GM23338 (cell line): ENCODE results near the gene HYAL4. TPM values are rescaled to one million over a fixed set of nuclear protein-coding genes. Genes with fewer than 3 reads are reported as not detected.

Experiments used
- ATAC-seq: fragments of 200-7000 bp; cut with Tn5 transposase; 3 replicates; pipeline ENCODE4 v1.9.1; 2020
- DNase-seq: peaks from one replicate; pipeline ENCODE4 v3.0.0-alpha.2; 2015; ENCODE audit warnings: low spot score
- H2AFZ ChIP-seq: fragments of 200-600 bp; sonication (generic); 2 replicates; pipeline ENCODE4 v1.8.0; 2016; ENCODE audit warnings: antibody characterized with exemption, mild to moderate bottlenecking, moderate library complexity
- H3F3A ChIP-seq: fragments of 200-600 bp; sonication (generic); replicated peaks from 2 replicates; pipeline ENCODE4 v1.8.0; 2017; ENCODE audit warnings: antibody characterized with exemption, mixed run types, low read depth
- H3K27ac ChIP-seq: fragments of 200-600 bp; sonication (generic); 2 replicates; pipeline ENCODE4 v1.6.1; 2016; ENCODE audit warnings: low read depth
- H3K27me3 ChIP-seq: fragments of 200-600 bp; sonication (generic); 2 replicates; pipeline ENCODE4 v1.8.0; 2016; ENCODE audit warnings: mild to moderate bottlenecking, mixed run types, moderate library complexity; ENCODE audit not compliant: insufficient read depth
- H3K36me3 ChIP-seq: fragments of 200-600 bp; sonication (generic); 2 replicates; pipeline ENCODE4 v1.8.0; 2016; ENCODE audit warnings: mild to moderate bottlenecking; ENCODE audit not compliant: insufficient read depth
- H3K4me1 ChIP-seq: fragments of 200-600 bp; sonication (generic); 2 replicates; pipeline ENCODE4 v1.8.0; 2016; ENCODE audit warnings: mild to moderate bottlenecking, moderate library complexity; ENCODE audit not compliant: insufficient read depth
- H3K4me2 ChIP-seq: fragments of 200-600 bp; sonication (generic); 2 replicates; pipeline ENCODE4 v1.7.1; 2017; ENCODE audit warnings: mixed run types
- H3K4me3 ChIP-seq: fragments of 200-600 bp; sonication (generic); 2 replicates; pipeline ENCODE4 v1.6.1; 2016; ENCODE audit warnings: mixed run types
- H3K79me2 ChIP-seq: fragments of 200-600 bp; sonication (generic); replicated peaks from 2 replicates; pipeline ENCODE4 v1.8.0; 2017; ENCODE audit warnings: mild to moderate bottlenecking; ENCODE audit not compliant: insufficient read depth
- H3K9me2 ChIP-seq: fragments of 200-600 bp; sonication (generic); 2 replicates; pipeline ENCODE4 v1.8.0; 2017; ENCODE audit not compliant: insufficient read depth
- H4K20me1 ChIP-seq: fragments of 200-600 bp; sonication (generic); replicated peaks from 2 replicates; pipeline ENCODE4 v1.8.0; 2017; ENCODE audit warnings: mild to moderate bottlenecking; ENCODE audit not compliant: insufficient read depth
- H3K27ac Mint-ChIP-seq: 2 replicates; pipeline ENCODE4 v1.8.0; 2020; ENCODE audit warnings: inconsistent platforms, mild to moderate bottlenecking, moderate library complexity, mixed read lengths
- H3K27me3 Mint-ChIP-seq: 3 replicates; pipeline ENCODE4 v1.8.0; 2022; ENCODE audit warnings: low read depth, mild to moderate bottlenecking, moderate library complexity, mixed read lengths, inconsistent platforms; ENCODE audit not compliant: insufficient read depth, poor library complexity
- H3K36me3 Mint-ChIP-seq: 3 replicates; pipeline ENCODE4 v1.8.0; 2021; ENCODE audit warnings: low read depth, mild to moderate bottlenecking, inconsistent platforms, moderate library complexity, mixed read lengths
- H3K4me1 Mint-ChIP-seq: 3 replicates; pipeline ENCODE4 v1.8.0; 2020; ENCODE audit warnings: mild to moderate bottlenecking, inconsistent platforms, mixed read lengths
- H3K4me3 Mint-ChIP-seq: 3 replicates; pipeline ENCODE4 v1.8.0; 2021; ENCODE audit warnings: moderate library complexity, mild to moderate bottlenecking, inconsistent platforms, mixed read lengths
- H3K9me3 Mint-ChIP-seq: 3 replicates; pipeline ENCODE4 v1.8.0; 2020; ENCODE audit warnings: moderate library complexity, mild to moderate bottlenecking, inconsistent platforms, mixed read lengths
- CREB1 ChIP-seq: fragments of 250-450 bp; sonication (Bioruptor Pico); IDR thresholded peaks from 2 replicates; pipeline ENCODE4 v1.5.0; 2020; ENCODE audit warnings: low read depth, mild to moderate bottlenecking, moderate library complexity
- EZH2 ChIP-seq: fragments of 200-600 bp; sonication (generic); IDR thresholded peaks from one replicate; pipeline ENCODE4 v1.8.0; 2017; ENCODE audit warnings: antibody characterized with exemption, mild to moderate bottlenecking, low read depth; ENCODE audit not compliant: unreplicated experiment
- EZH2phosphoT487 ChIP-seq: fragments of 200-600 bp; sonication (generic); IDR thresholded peaks from one replicate; pipeline ENCODE4 v1.8.1; 2018; ENCODE audit warnings: antibody characterized with exemption; ENCODE audit not compliant: unreplicated experiment
- JUNB ChIP-seq: IDR thresholded peaks from one replicate; pipeline ENCODE4 v1.6.1; 2016; ENCODE audit warnings: antibody characterized with exemption; ENCODE audit not compliant: unreplicated experiment
- NANOG ChIP-seq: IDR thresholded peaks from 2 replicates; pipeline ENCODE4 v1.6.1; 2016; ENCODE audit warnings: antibody characterized with exemption, borderline replicate concordance
- POLR2AphosphoS5 ChIP-seq: IDR thresholded peaks from 2 replicates; pipeline ENCODE4 v1.6.1; 2016; ENCODE audit warnings: antibody characterized with exemption, low read depth
- STAT1 ChIP-seq: IDR thresholded peaks from one replicate; pipeline ENCODE4 v1.6.1; 2016; ENCODE audit warnings: antibody characterized with exemption; ENCODE audit not compliant: unreplicated experiment
- ZNF114 ChIP-seq: fragments of 250-450 bp; sonication (Bioruptor Pico); IDR thresholded peaks from 2 replicates; pipeline ENCODE4 v1.5.0; 2020; ENCODE audit warnings: mild to moderate bottlenecking, moderate library complexity
- ZNF331 ChIP-seq: fragments of 250-450 bp; sonication (Bioruptor Pico); IDR thresholded peaks from 2 replicates; pipeline ENCODE4 v1.5.0; 2020; ENCODE audit warnings: low read depth, mild to moderate bottlenecking, moderate library complexity
- polyA plus RNA-seq: library from polyadenylated mRNA; unstranded; fragments of >200 nt; fragmentation: Nextera tagmentation; extraction: Ambion mirVana; gene quantifications from 2 replicates; pipeline ENCODE4 v1.2.1, GENCODE V29; 2016
- total RNA-seq: library from RNA; depleted of rRNA; stranded (reverse); fragments of >200 nt; shearing (Covaris generic); gene quantifications from 2 replicates; pipeline ENCODE4 v1.2.3, GENCODE V29; 2014
- TF ChIP-seq, protein P1 (sequence below): IDR thresholded peaks from one replicate; pipeline ENCODE4 v1.6.1; 2018; ENCODE audit warnings: antibody characterized with exemption; ENCODE audit not compliant: unreplicated experiment
- TF ChIP-seq, protein P2 (sequence below): fragments of 250-450 bp; sonication (Bioruptor Pico); IDR thresholded peaks from 2 replicates; pipeline ENCODE4 v1.5.0; 2020; ENCODE audit warnings: mild to moderate bottlenecking, moderate library complexity
- TF ChIP-seq, protein P3 (sequence below), 2 experiments: fragments of 200-600 bp in 1 of 2; sonication (generic) in 1 of 2; conservative IDR thresholded peaks; 2 replicates each; pipeline versions ENCODE4 v1.5.1 to v1.6.1; 2016 to 2017; ENCODE audit warnings: antibody characterized with exemption in 2 of 2, low read depth in 2 of 2, mild to moderate bottlenecking in 2 of 2, moderate library complexity in 1 of 2
- TF ChIP-seq, protein P4 (sequence below): IDR thresholded peaks from 2 replicates; pipeline ENCODE4 v1.6.1; 2016; ENCODE audit warnings: antibody characterized with exemption

Gene HYAL4
- total and polyA plus RNA-seq, 2 experiments from 2014 or later = not detected

DNA sequence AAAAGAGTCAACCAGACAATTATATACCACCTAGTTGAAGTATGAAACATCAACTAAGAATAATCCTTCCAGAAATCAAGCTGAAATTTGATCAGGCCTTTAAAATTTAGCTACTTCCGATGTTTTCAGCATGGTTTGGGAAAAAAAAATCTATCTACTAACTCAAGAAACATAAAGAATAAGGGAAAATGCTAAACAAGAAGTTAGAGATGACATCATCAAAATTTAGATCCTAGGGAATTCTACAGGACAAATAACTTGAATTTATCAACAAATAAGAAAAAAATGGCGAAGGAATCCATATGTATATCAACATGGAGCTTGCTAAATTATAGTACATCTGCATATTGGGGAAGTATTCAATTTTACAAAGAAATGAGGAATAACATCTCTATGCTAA is 36.3 kb downstream of the HYAL4 start (continued):
- no peak for TF ChIP-seq JUNB
- no peak for TF ChIP-seq STAT1
- TF ChIP-seq ZNF114 (CRISPR knock-in tag) = no peak

DNA sequence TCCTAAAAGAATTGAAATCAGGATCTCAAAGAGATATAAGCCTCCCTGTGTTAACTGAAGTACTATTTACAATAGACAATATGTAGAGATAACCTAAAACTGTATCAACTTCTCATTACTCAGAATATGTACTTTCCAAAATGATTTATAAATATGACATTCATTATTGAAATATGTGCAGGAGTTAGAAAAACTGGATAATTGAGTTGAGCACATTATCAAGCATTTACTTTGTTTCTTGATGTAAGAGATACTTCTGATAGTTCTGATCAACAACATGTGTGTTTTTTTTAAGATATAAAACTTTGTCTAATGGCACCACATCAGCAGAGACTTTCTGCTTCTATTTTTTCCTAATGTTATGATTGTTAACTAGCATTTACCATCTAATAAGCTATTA is 38.2 kb downstream of the HYAL4 start:
- TF ChIP-seq, protein P1, sequence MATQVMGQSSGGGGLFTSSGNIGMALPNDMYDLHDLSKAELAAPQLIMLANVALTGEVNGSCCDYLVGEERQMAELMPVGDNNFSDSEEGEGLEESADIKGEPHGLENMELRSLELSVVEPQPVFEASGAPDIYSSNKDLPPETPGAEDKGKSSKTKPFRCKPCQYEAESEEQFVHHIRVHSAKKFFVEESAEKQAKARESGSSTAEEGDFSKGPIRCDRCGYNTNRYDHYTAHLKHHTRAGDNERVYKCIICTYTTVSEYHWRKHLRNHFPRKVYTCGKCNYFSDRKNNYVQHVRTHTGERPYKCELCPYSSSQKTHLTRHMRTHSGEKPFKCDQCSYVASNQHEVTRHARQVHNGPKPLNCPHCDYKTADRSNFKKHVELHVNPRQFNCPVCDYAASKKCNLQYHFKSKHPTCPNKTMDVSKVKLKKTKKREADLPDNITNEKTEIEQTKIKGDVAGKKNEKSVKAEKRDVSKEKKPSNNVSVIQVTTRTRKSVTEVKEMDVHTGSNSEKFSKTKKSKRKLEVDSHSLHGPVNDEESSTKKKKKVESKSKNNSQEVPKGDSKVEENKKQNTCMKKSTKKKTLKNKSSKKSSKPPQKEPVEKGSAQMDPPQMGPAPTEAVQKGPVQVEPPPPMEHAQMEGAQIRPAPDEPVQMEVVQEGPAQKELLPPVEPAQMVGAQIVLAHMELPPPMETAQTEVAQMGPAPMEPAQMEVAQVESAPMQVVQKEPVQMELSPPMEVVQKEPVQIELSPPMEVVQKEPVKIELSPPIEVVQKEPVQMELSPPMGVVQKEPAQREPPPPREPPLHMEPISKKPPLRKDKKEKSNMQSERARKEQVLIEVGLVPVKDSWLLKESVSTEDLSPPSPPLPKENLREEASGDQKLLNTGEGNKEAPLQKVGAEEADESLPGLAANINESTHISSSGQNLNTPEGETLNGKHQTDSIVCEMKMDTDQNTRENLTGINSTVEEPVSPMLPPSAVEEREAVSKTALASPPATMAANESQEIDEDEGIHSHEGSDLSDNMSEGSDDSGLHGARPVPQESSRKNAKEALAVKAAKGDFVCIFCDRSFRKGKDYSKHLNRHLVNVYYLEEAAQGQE = no peak
- TF ChIP-seq EZH2phosphoT487 = no peak
- no peak for TF ChIP-seq STAT1
- no peak for TF ChIP-seq ZNF114 (CRISPR knock-in tag)
- no peak for TF ChIP-seq POLR2AphosphoS5
- TF ChIP-seq, protein P2, sequence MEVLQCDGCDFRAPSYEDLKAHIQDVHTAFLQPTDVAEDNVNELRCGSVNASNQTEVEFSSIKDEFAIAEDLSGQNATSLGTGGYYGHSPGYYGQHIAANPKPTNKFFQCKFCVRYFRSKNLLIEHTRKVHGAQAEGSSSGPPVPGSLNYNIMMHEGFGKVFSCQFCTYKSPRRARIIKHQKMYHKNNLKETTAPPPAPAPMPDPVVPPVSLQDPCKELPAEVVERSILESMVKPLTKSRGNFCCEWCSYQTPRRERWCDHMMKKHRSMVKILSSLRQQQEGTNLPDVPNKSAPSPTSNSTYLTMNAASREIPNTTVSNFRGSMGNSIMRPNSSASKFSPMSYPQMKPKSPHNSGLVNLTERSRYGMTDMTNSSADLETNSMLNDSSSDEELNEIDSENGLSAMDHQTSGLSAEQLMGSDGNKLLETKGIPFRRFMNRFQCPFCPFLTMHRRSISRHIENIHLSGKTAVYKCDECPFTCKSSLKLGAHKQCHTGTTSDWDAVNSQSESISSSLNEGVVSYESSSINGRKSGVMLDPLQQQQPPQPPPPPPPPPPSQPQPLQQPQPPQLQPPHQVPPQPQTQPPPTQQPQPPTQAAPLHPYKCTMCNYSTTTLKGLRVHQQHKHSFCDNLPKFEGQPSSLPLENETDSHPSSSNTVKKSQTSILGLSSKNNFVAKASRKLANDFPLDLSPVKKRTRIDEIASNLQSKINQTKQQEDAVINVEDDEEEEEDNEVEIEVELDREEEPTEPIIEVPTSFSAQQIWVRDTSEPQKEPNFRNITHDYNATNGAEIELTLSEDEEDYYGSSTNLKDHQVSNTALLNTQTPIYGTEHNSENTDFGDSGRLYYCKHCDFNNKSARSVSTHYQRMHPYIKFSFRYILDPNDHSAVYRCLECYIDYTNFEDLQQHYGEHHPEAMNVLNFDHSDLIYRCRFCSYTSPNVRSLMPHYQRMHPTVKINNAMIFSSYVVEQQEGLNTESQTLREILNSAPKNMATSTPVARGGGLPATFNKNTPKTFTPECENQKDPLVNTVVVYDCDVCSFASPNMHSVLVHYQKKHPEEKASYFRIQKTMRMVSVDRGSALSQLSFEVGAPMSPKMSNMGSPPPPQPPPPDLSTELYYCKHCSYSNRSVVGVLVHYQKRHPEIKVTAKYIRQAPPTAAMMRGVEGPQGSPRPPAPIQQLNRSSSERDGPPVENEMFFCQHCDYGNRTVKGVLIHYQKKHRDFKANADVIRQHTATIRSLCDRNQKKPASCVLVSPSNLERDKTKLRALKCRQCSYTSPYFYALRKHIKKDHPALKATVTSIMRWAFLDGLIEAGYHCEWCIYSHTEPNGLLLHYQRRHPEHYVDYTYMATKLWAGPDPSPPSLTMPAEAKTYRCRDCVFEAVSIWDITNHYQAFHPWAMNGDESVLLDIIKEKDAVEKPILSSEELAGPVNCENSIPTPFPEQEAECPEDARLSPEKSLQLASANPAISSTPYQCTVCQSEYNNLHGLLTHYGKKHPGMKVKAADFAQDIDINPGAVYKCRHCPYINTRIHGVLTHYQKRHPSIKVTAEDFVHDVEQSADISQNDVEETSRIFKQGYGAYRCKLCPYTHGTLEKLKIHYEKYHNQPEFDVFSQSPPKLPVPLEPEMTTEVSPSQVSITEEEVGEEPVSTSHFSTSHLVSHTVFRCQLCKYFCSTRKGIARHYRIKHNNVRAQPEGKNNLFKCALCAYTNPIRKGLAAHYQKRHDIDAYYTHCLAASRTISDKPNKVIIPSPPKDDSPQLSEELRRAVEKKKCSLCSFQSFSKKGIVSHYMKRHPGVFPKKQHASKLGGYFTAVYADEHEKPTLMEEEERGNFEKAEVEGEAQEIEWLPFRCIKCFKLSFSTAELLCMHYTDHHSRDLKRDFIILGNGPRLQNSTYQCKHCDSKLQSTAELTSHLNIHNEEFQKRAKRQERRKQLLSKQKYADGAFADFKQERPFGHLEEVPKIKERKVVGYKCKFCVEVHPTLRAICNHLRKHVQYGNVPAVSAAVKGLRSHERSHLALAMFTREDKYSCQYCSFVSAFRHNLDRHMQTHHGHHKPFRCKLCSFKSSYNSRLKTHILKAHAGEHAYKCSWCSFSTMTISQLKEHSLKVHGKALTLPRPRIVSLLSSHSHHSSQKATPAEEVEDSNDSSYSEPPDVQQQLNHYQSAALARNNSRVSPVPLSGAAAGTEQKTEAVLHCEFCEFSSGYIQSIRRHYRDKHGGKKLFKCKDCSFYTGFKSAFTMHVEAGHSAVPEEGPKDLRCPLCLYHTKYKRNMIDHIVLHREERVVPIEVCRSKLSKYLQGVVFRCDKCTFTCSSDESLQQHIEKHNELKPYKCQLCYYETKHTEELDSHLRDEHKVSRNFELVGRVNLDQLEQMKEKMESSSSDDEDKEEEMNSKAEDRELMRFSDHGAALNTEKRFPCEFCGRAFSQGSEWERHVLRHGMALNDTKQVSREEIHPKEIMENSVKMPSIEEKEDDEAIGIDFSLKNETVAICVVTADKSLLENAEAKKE (CRISPR knock-in tag) = no peak
- TF ChIP-seq NANOG = no peak
- TF ChIP-seq CREB1 (CRISPR knock-in tag) = no peak
- TF ChIP-seq, protein P3, sequence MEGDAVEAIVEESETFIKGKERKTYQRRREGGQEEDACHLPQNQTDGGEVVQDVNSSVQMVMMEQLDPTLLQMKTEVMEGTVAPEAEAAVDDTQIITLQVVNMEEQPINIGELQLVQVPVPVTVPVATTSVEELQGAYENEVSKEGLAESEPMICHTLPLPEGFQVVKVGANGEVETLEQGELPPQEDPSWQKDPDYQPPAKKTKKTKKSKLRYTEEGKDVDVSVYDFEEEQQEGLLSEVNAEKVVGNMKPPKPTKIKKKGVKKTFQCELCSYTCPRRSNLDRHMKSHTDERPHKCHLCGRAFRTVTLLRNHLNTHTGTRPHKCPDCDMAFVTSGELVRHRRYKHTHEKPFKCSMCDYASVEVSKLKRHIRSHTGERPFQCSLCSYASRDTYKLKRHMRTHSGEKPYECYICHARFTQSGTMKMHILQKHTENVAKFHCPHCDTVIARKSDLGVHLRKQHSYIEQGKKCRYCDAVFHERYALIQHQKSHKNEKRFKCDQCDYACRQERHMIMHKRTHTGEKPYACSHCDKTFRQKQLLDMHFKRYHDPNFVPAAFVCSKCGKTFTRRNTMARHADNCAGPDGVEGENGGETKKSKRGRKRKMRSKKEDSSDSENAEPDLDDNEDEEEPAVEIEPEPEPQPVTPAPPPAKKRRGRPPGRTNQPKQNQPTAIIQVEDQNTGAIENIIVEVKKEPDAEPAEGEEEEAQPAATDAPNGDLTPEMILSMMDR (conservative IDR thresholded peaks at IDR 0.05; ENCODE audit: low read depth in 2 of 2) = no peak
- TF ChIP-seq ZNF331 (CRISPR knock-in tag) = no peak
- TF ChIP-seq JUNB = no peak
- TF ChIP-seq EZH2 = no peak
- TF ChIP-seq, protein P4, sequence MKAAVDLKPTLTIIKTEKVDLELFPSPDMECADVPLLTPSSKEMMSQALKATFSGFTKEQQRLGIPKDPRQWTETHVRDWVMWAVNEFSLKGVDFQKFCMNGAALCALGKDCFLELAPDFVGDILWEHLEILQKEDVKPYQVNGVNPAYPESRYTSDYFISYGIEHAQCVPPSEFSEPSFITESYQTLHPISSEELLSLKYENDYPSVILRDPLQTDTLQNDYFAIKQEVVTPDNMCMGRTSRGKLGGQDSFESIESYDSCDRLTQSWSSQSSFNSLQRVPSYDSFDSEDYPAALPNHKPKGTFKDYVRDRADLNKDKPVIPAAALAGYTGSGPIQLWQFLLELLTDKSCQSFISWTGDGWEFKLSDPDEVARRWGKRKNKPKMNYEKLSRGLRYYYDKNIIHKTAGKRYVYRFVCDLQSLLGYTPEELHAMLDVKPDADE = no peak
- no peak overlapping the region for H2AFZ ChIP-seq
- no peaks in the 10 kb centered on the region for H3F3A ChIP-seq
- H3K4me3 ChIP-seq = no peak overlapping the region
- H3K79me2 ChIP-seq = no peaks in the 10 kb centered on the region
- H4K20me1 ChIP-seq = no peaks in the 10 kb centered on the region
- H3K27ac ChIP-seq = no peak overlapping the region
- Mint-ChIP-seq H3K9me3 (no peaks in the 10 kb centered on the region), H3K4me3 (no peak overlapping the region), H3K4me1 (no peaks in the 10 kb centered on the region), H3K27me3 (no peaks in the 10 kb centered on the region), H3K27ac (no peak overlapping the region), H3K36me3 (no peaks in the 10 kb centered on the region)
- H3K27me3 ChIP-seq = no peaks in the 10 kb centered on the region
- ATAC-seq (no peak), DNase-seq (no peak)
- H3K9me2 ChIP-seq = no peaks in the 10 kb centered on the region
- no peak overlapping the region for H3K4me2 ChIP-seq
- H3K4me1 ChIP-seq = no peaks in the 10 kb centered on the region
- no peaks in the 10 kb centered on the region for H3K36me3 ChIP-seq
